Glutamatergic neuron (in vitro differentiated cells): ENCODE data around the gene TMEM266. TPM values are rescaled to one million over a fixed set of nuclear protein-coding genes. Genes with fewer than 3 reads are reported as not detected.

Experiments
- DNase-seq: peaks from one replicate; pipeline ENCODE4 v3.0.0; 2022
- H3K27ac Mint-ChIP-seq: one replicate; pipeline ENCODE4 v1.8.0; 2020; ENCODE audit warnings: mild to moderate bottlenecking, mixed read lengths, inconsistent platforms; ENCODE audit not compliant: unreplicated experiment
- H3K27me3 Mint-ChIP-seq: one replicate; pipeline ENCODE4 v1.8.0; 2020; ENCODE audit warnings: mild to moderate bottlenecking, moderate library complexity, mixed read lengths, inconsistent platforms; ENCODE audit not compliant: unreplicated experiment
- H3K36me3 Mint-ChIP-seq: one replicate; pipeline ENCODE4 v1.8.0; 2020; ENCODE audit warnings: mild to moderate bottlenecking, mixed read lengths, inconsistent platforms; ENCODE audit not compliant: unreplicated experiment
- H3K4me1 Mint-ChIP-seq: one replicate; pipeline ENCODE4 v1.8.0; 2020; ENCODE audit warnings: mild to moderate bottlenecking, low read depth, mixed read lengths, inconsistent platforms; ENCODE audit not compliant: unreplicated experiment
- H3K4me3 Mint-ChIP-seq: one replicate; pipeline ENCODE4 v1.8.0; 2020; ENCODE audit warnings: mild to moderate bottlenecking, mixed read lengths, inconsistent platforms; ENCODE audit not compliant: unreplicated experiment
- H3K9me3 Mint-ChIP-seq: one replicate; pipeline ENCODE4 v1.8.0; 2020; ENCODE audit warnings: mild to moderate bottlenecking, moderate library complexity, mixed read lengths, inconsistent platforms; ENCODE audit not compliant: unreplicated experiment
- total RNA-seq: library from RNA; stranded (reverse); fragmentation: NEBNext Ultra II Directional; extraction: Animal tissue kit (Norgen Biotek cat#: 25700); gene quantifications from one replicate; pipeline ENCODE4 v1.2.1, GENCODE V29; 2021; ENCODE audit not compliant: unreplicated experiment
- TF ChIP-seq, protein P1 (sequence below): fragments of 200-600 bp; sonication (generic); IDR thresholded peaks from one replicate; pipeline ENCODE4 v1.5.0; 2021; ENCODE audit not compliant: partially characterized antibody, unreplicated experiment

The TMEM266 gene
- total RNA-seq, 1 donor from 2014 or later, result 1.3 TPM

DNA sequence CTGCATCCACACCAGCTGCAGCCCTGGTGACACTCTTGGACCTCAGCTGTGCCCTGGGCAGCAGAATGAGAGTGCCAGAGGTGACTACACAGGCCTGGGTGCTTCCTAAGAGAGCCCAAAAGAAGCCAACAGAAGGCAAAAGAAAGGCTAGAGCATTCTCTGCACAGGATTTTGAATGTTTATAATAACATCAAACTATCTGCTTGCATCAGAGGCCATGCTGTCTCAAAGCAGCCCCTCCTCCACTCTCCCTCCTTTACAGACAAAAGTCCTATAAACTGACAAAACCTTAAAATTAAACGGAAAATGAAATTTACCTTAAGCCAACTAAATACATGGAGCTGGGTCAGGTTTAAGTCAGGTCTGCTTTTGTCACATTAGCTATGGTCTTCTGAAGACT lies 155.8 kb downstream of the TMEM266 start:
- no peaks in the 10 kb centered on the region for H3K9me3 Mint-ChIP-seq
- H3K4me3 Mint-ChIP-seq, result no peak overlapping the region
- peaks cover 2% of the 10 kb centered on the region for H3K27me3 Mint-ChIP-seq
- H3K4me1 Mint-ChIP-seq, result no peaks in the 10 kb centered on the region
- H3K27ac Mint-ChIP-seq, result no peak overlapping the region
- H3K36me3 Mint-ChIP-seq, result peaks cover 6% of the 10 kb centered on the region
- no peak for DNase-seq
- TF ChIP-seq, protein P1, sequence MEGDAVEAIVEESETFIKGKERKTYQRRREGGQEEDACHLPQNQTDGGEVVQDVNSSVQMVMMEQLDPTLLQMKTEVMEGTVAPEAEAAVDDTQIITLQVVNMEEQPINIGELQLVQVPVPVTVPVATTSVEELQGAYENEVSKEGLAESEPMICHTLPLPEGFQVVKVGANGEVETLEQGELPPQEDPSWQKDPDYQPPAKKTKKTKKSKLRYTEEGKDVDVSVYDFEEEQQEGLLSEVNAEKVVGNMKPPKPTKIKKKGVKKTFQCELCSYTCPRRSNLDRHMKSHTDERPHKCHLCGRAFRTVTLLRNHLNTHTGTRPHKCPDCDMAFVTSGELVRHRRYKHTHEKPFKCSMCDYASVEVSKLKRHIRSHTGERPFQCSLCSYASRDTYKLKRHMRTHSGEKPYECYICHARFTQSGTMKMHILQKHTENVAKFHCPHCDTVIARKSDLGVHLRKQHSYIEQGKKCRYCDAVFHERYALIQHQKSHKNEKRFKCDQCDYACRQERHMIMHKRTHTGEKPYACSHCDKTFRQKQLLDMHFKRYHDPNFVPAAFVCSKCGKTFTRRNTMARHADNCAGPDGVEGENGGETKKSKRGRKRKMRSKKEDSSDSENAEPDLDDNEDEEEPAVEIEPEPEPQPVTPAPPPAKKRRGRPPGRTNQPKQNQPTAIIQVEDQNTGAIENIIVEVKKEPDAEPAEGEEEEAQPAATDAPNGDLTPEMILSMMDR, result no peak

GRCh38 chr15:76217029-76217881 lies 157.5 kb downstream of the TMEM266 start:
- H3K4me1 Mint-ChIP-seq, result no peaks in the 10 kb centered on the region
- H3K4me3 Mint-ChIP-seq, result no peak overlapping the region
- H3K27ac Mint-ChIP-seq, result no peak overlapping the region
- TF ChIP-seq, protein P1, result no peak
- peaks cover 3% of the 10 kb centered on the region for H3K9me3 Mint-ChIP-seq
- peaks cover 6% of the 10 kb centered on the region for H3K36me3 Mint-ChIP-seq
- no peak for DNase-seq
- H3K27me3 Mint-ChIP-seq, result peaks cover 2% of the 10 kb centered on the region

- Mint-ChIP-seq H3K4me3 (no peak overlapping the region), H3K27ac (no peak overlapping the region), H3K4me1 (no peaks in the 10 kb centered on the region), H3K9me3 (peaks cover 3% of the 10 kb centered on the region), H3K27me3 (peaks cover 2% of the 10 kb centered on the region), H3K36me3 (peaks cover 6% of the 10 kb centered on the region)
- TF ChIP-seq, protein P1, result no peak
- no peak for DNase-seq
Observed at GRCh38 chr15:76217882-76218217, 158.1 kb downstream of the TMEM266 start.

DNA sequence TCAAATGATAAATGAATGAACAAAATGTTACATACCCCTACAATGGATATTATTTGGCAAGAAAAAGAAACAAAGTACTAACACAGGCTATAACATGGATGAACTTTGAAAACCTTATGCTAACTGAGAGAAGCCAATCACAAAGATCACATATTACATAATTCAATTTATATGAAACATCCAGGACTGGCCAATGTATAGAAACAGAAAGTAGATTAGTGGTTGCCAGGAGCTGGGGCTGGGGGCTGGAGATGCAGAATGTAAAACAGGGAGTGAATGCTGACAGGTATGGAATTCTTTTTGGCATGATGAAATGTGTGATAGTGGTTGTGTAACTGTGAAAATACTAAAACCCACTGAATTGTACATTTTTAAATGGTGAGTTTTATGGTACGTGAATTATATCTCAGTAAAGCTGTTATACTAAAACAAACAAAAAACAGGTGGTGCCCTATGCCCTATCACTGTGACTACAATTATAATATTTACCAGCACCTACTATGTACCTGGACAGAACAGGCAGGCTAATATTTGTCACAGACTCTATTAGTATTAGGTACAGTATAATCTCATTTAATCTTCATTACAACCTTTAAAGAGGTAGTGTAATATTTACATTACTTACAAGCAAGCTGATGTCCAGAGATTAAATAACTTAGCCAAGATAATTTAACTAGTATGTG lies 161.4 kb downstream of the TMEM266 start:
- Mint-ChIP-seq H3K4me1 (no peaks in the 10 kb centered on the region), H3K4me3 (no peak overlapping the region), H3K9me3 (peaks cover 3% of the 10 kb centered on the region), H3K36me3 (peaks cover 6% of the 10 kb centered on the region), H3K27me3 (no peaks in the 10 kb centered on the region), H3K27ac (no peak overlapping the region)
- no peak for DNase-seq
- TF ChIP-seq, protein P1, result no peak

- TF ChIP-seq, protein P1, result no peak
- Mint-ChIP-seq H3K4me1 (no peaks in the 10 kb centered on the region), H3K36me3 (peaks cover 6% of the 10 kb centered on the region), H3K27me3 (no peaks in the 10 kb centered on the region), H3K9me3 (peaks cover 3% of the 10 kb centered on the region), H3K27ac (no peak overlapping the region), H3K4me3 (no peak overlapping the region)
- no peak for DNase-seq
Observed at GRCh38 chr15:76222159-76222558, 162.4 kb downstream of the TMEM266 start.
